Neural progenitor cell (in vitro differentiated cells): Measurements from ENCODE around the gene CD151. TPM values are rescaled to one million over a fixed set of nuclear protein-coding genes. Genes with fewer than 3 reads are reported as not detected.
A peak's percentile ranks its signal among the peaks of the same experiment; 100 is the strongest.

Source experiments
- DNase-seq: peaks from one replicate; pipeline ENCODE4 v3.0.0-alpha.2; 2016; ENCODE audit warnings: low spot score
- H2AFZ ChIP-seq: fragments of 200-600 bp; sonication (generic); replicated peaks from 2 replicates; pipeline ENCODE4 v1.6.1; 2016; ENCODE audit warnings: antibody characterized with exemption
- H3F3A ChIP-seq: fragments of 200-600 bp; sonication (generic); 2 replicates; pipeline ENCODE4 v1.6.1; 2016; ENCODE audit warnings: antibody characterized with exemption, low read depth
- H3K27ac ChIP-seq: fragments of 200-600 bp; sonication (generic); 2 replicates; pipeline ENCODE4 v1.5.1; 2016; ENCODE audit warnings: mild to moderate bottlenecking
- H3K27me3 ChIP-seq: fragments of 200-600 bp; sonication (generic); 2 replicates; pipeline ENCODE4 v1.6.1; 2016; ENCODE audit warnings: mild to moderate bottlenecking, moderate library complexity
- H3K36me3 ChIP-seq: fragments of 200-600 bp; sonication (generic); 2 replicates; pipeline ENCODE4 v1.5.1; 2016
- H3K4me1 ChIP-seq: fragments of 200-600 bp; sonication (generic); 2 replicates; pipeline ENCODE4 v1.6.1; 2016; ENCODE audit warnings: mixed run types
- H3K4me2 ChIP-seq: fragments of 200-600 bp; sonication (generic); 2 replicates; pipeline ENCODE4 v1.6.1; 2016
- H3K4me3 ChIP-seq: fragments of 200-600 bp; sonication (generic); 2 replicates; pipeline ENCODE4 v1.5.1; 2016
- H3K79me2 ChIP-seq: fragments of 200-600 bp; sonication (generic); 2 replicates; pipeline ENCODE4 v1.6.1; 2016; ENCODE audit warnings: low read depth
- H3K9ac ChIP-seq: fragments of 200-600 bp; sonication (generic); 2 replicates; pipeline ENCODE4 v1.6.1; 2016
- H3K9me3 ChIP-seq: fragments of 200-600 bp; sonication (generic); 2 replicates; pipeline ENCODE4 v1.5.1; 2016; ENCODE audit warnings: low read depth
- H4K20me1 ChIP-seq: fragments of 200-600 bp; sonication (generic); 2 replicates; pipeline ENCODE4 v1.6.1; 2016; ENCODE audit warnings: low read depth
- H3K27ac Mint-ChIP-seq: 3 replicates; pipeline ENCODE4 v1.8.0; 2021; ENCODE audit warnings: mixed read lengths
- H3K27me3 Mint-ChIP-seq: 2 replicates; pipeline ENCODE4 v1.8.0; 2022; ENCODE audit warnings: low read depth, mild to moderate bottlenecking, inconsistent platforms, moderate library complexity, mixed read lengths; ENCODE audit not compliant: insufficient read depth
- H3K36me3 Mint-ChIP-seq: 3 replicates; pipeline ENCODE4 v1.8.0; 2021; ENCODE audit warnings: mixed read lengths
- H3K4me1 Mint-ChIP-seq: 3 replicates; pipeline ENCODE4 v1.8.0; 2021; ENCODE audit warnings: mixed read lengths
- H3K4me3 Mint-ChIP-seq: 3 replicates; pipeline ENCODE4 v1.8.0; 2021; ENCODE audit warnings: mild to moderate bottlenecking, moderate library complexity, mixed read lengths
- H3K9me3 Mint-ChIP-seq: 3 replicates; pipeline ENCODE4 v1.8.0; 2020; ENCODE audit warnings: mixed read lengths
- CTCF ChIP-seq: fragments of 200-600 bp; sonication (generic); IDR thresholded peaks from 2 replicates; pipeline ENCODE4 v1.5.1; 2017; ENCODE audit warnings: antibody characterized with exemption, mild to moderate bottlenecking
- EZH2 ChIP-seq: fragments of 200-600 bp; sonication (generic); IDR thresholded peaks from 2 replicates; pipeline ENCODE4 v1.6.1; 2017; ENCODE audit warnings: antibody characterized with exemption, mild to moderate bottlenecking, moderate library complexity
- EZH2phosphoT487 ChIP-seq: fragments of 200-600 bp; sonication (generic); IDR thresholded peaks from 2 replicates; pipeline ENCODE4 v1.6.1; 2017; ENCODE audit warnings: antibody characterized with exemption
- total RNA-seq: library from RNA; depleted of rRNA; stranded (reverse); fragments of >200 nt; gene quantifications from 2 replicates; pipeline ENCODE4 v1.2.3, GENCODE V29; 2015; ENCODE audit warnings: low replicate concordance

CD151 gene
- total RNA-seq, 1 donor from 2014 or later: 37.4 TPM

- H3K36me3 Mint-ChIP-seq: peaks cover 2% of the 10 kb centered on the region
- peak overlapping the region; percentile 78 for H3K4me3 Mint-ChIP-seq
- H3K4me3 ChIP-seq: peak overlapping the region; percentile 92
- H3K27ac ChIP-seq: no peak overlapping the region
- peaks cover 25% of the 10 kb centered on the region for H3F3A ChIP-seq
- peak; percentile 98 for DNase-seq
- peaks cover 9% of the 10 kb centered on the region for H3K79me2 ChIP-seq
- H3K4me1 ChIP-seq: no peaks in the 10 kb centered on the region
- no peaks in the 10 kb centered on the region for H3K9me3 Mint-ChIP-seq
- H4K20me1 ChIP-seq: peaks cover 34% of the 10 kb centered on the region
- H3K4me1 Mint-ChIP-seq: peaks cover 8% of the 10 kb centered on the region
- H3K27me3 Mint-ChIP-seq: peaks cover 9% of the 10 kb centered on the region
- H3K9ac ChIP-seq: peak overlapping the region; percentile 51
- H2AFZ ChIP-seq: no peak overlapping the region
- peak overlapping the region; percentile 94 for H3K4me2 ChIP-seq
- H3K9me3 ChIP-seq: no peaks in the 10 kb centered on the region
- no peaks in the 10 kb centered on the region for H3K36me3 ChIP-seq
- TF ChIP-seq EZH2 (no peak), EZH2phosphoT487 (no peak), CTCF (no peak)
- H3K27ac Mint-ChIP-seq: no peak overlapping the region
- no peaks in the 10 kb centered on the region for H3K27me3 ChIP-seq
Measured at GRCh38 chr11:819129-819931, 13.4 kb upstream of the CD151 start.

DNA sequence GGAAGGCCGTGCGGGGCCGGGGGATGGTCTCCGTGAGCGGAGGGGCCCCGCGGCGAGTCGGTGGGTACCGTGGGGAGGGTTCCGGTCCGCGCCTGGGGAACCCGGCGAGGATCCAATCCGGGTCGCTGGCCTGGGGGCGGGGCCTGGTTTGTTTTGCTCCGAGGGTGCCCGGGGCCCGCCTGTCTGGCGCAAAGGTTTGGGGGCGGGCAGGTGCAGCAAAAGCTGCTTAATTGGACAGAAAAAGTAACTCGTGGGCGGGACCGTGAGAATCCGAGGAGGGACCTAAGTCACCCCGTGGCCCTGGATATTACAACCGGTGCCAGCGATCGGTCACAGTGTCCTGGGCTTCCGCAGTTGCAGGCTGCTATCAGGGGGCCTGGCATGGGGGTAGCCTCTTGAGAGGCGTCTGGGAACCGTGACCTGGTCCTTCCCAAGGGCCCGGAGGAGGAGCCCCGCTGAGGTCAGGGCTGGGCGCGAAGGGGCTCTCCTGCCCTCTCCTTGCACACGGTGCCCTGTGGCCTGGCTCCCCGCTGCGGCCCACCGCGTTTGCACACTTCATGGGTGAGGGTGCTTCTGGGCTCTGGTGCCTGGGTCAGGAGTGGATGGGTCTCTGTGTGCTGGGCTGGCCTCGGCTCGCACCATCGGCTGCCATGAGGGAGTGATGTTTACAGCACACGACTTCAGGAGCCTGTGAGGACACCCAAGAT lies 12.7 kb upstream of the CD151 start:
- Mint-ChIP-seq H3K9me3 (no peaks in the 10 kb centered on the region), H3K36me3 (peaks cover 4% of the 10 kb centered on the region), H3K4me3 (peak overlapping the region; percentile 89), H3K27me3 (peaks cover 11% of the 10 kb centered on the region), H3K27ac (no peak overlapping the region), H3K4me1 (peaks cover 9% of the 10 kb centered on the region)
- H3K4me1 ChIP-seq: no peaks in the 10 kb centered on the region
- H2AFZ ChIP-seq: no peak overlapping the region
- peaks cover 2% of the 10 kb centered on the region for H3K27me3 ChIP-seq
- TF ChIP-seq CTCF (no peak), EZH2 (no peak), EZH2phosphoT487 (no peak)
- peak overlapping the region; percentile 51 for H3K9ac ChIP-seq
- peak overlapping the region; percentile 94 for H3K4me2 ChIP-seq
- H3F3A ChIP-seq: peaks cover 22% of the 10 kb centered on the region
- H3K79me2 ChIP-seq: peaks cover 9% of the 10 kb centered on the region
- H3K4me3 ChIP-seq: peak overlapping the region; percentile 92
- peaks cover 34% of the 10 kb centered on the region for H4K20me1 ChIP-seq
- H3K9me3 ChIP-seq: no peaks in the 10 kb centered on the region
- DNase-seq: peak; percentile 82
- no peak overlapping the region for H3K27ac ChIP-seq
- H3K36me3 ChIP-seq: no peaks in the 10 kb centered on the region

- peak overlapping the region; percentile 89 for H3K4me3 Mint-ChIP-seq
- Histone ChIP-seq H3K9ac (no peak overlapping the region), H3K36me3 (no peaks in the 10 kb centered on the region), H3F3A (peaks cover 22% of the 10 kb centered on the region), H2AFZ (no peak overlapping the region), H3K9me3 (no peaks in the 10 kb centered on the region), H4K20me1 (peaks cover 41% of the 10 kb centered on the region), H3K4me3 (peak overlapping the region; percentile 92), H3K79me2 (peaks cover 9% of the 10 kb centered on the region), H3K4me2 (peak overlapping the region; percentile 94), H3K27me3 (peaks cover 10% of the 10 kb centered on the region), H3K4me1 (no peaks in the 10 kb centered on the region), H3K27ac (no peak overlapping the region)
- H3K36me3 Mint-ChIP-seq: peaks cover 7% of the 10 kb centered on the region
- H3K27ac Mint-ChIP-seq: no peak overlapping the region
- TF ChIP-seq EZH2 (no peak), EZH2phosphoT487 (no peak), CTCF (no peak)
- peaks cover 13% of the 10 kb centered on the region for H3K27me3 Mint-ChIP-seq
- no peak for DNase-seq
- no peaks in the 10 kb centered on the region for H3K9me3 Mint-ChIP-seq
- H3K4me1 Mint-ChIP-seq: peaks cover 10% of the 10 kb centered on the region
Measured at GRCh38 chr11:820655-821511, 11.9 kb upstream of the CD151 start.
